K562 (cell line): ENCODE data around the gene C16orf92. TPM values are rescaled to one million over a fixed set of nuclear protein-coding genes. Genes with fewer than 3 reads are reported as not detected.

Experiments
- CHD7 ChIP-seq: fragments of 200-600 bp; sonication (generic); IDR thresholded peaks from one replicate; pipeline ENCODE4 v1.6.1; 2012; ENCODE audit warnings: mild to moderate bottlenecking, low read depth, low read length, inconsistent platforms
- ETV5 ChIP-seq: sonication (generic); formaldehyde crosslinking; IDR thresholded peaks from 2 replicates; pipeline ENCODE4 v1.4.0; 2020; ENCODE audit warnings: low read depth, mild to moderate bottlenecking, missing genetic modification reagents
- KDM2B ChIP-seq: fragments of 250-450 bp; sonication (Bioruptor Pico); IDR thresholded peaks from 2 replicates; pipeline ENCODE4 v1.8.0; 2021; ENCODE audit warnings: mild to moderate bottlenecking, moderate library complexity
- KLF6 ChIP-seq: fragments of 250-450 bp; sonication (Bioruptor Pico); IDR thresholded peaks from 2 replicates; pipeline ENCODE4 v1.4.0; 2020; ENCODE audit warnings: mild to moderate bottlenecking, moderate library complexity, borderline replicate concordance
- NR3C1 ChIP-seq: sonication (generic); formaldehyde crosslinking; IDR thresholded peaks from 2 replicates; pipeline ENCODE4 v1.8.1; 2022; ENCODE audit warnings: missing genetic modification reagents
- ZNF175 ChIP-seq: fragments of 200-800 bp; sonication (Bioruptor generic); IDR thresholded peaks from 2 replicates; pipeline ENCODE4 v1.6.1; 2016; ENCODE audit warnings: low read depth, mild to moderate bottlenecking, missing genetic modification characterization, missing compliant biosample characterization
- ZNF76 ChIP-seq: fragments of 250-450 bp; sonication (Bioruptor Pico); IDR thresholded peaks from 2 replicates; pipeline ENCODE4 v1.4.0; 2020; ENCODE audit warnings: mild to moderate bottlenecking, moderate library complexity, borderline replicate concordance
- polyA plus RNA-seq, 8 experiments: library from polyadenylated mRNA; depleted of rRNA in 4 of 8; stranded (reverse) in 5 of 8; unstranded in 3 of 8; fragments of >200 nt; fragmentation: Nextera tagmentation in 2 of 8; fragmentation: Illumina TruSeq in 1 of 8; extraction: Ambion mirVana in 2 of 8; extraction: Trizol in 1 of 8; gene quantifications; 2 replicates each; pipeline versions ENCODE4 v1.2.1 to v1.2.3, GENCODE V29; 2011 to 2014; ENCODE audit warnings: inconsistent platforms in 1 of 8, missing spikeins in 1 of 8
- total RNA-seq, 7 experiments: library from RNA; depleted of rRNA in 6 of 7; stranded (reverse); fragments of >200 nt in 6 of 7; fragmentation: Illumina TruSeq in 2 of 7; extraction: Trizol in 2 of 7; gene quantifications; 2 replicates each; pipeline versions ENCODE4 v1.2.1 to v1.2.3, GENCODE V29; 2011 to 2021; ENCODE audit warnings: low replicate concordance in 1 of 7

Gene C16orf92
- total and polyA plus RNA-seq, 9 of the 15 experiments (the other 6 are each of a cell fraction or from before 2014, with no cell fraction given): not detected

- TF ChIP-seq CHD7: no peak
- no peak for TF ChIP-seq ZNF175 (CRISPR knock-in tag)
- 0 out of 2 replicates have a peak, but pooled peaks have one; percentile 46 for TF ChIP-seq NR3C1 (CRISPR knock-in tag)
- no peak for TF ChIP-seq KLF6 (CRISPR knock-in tag)
- TF ChIP-seq ZNF76: no peak
- TF ChIP-seq KDM2B (CRISPR knock-in tag): peak; percentile 29; the same call in 1 of the 2 replicates
- TF ChIP-seq ETV5 (CRISPR knock-in tag): peak; percentile 4; the same call in 1 of the 2 replicates
Measured at GRCh38 chr16:29994600-29995323, 28.2 kb upstream of the C16orf92 start (continued).
